HEK293 (cell line): ENCODE data around the gene ZCCHC2.

ENCODE experiments used
- EGR2 ChIP-seq: fragments of 450-650 bp; formaldehyde crosslinking; IDR thresholded peaks from 2 replicates; pipeline ENCODE4 v1.5.1; 2016; ENCODE audit warnings: low read depth, missing biosample characterization, missing genetic modification characterization
- GLI4 ChIP-seq: fragments of 450-650 bp; formaldehyde crosslinking; IDR thresholded peaks from 2 replicates; pipeline ENCODE4 v1.5.1; 2016; ENCODE audit warnings: missing biosample characterization, missing genetic modification characterization
- KLF16 ChIP-seq: fragments of 450-650 bp; formaldehyde crosslinking; IDR thresholded peaks from 2 replicates; pipeline ENCODE4 v1.5.1; 2017; ENCODE audit warnings: missing biosample characterization, missing genetic modification characterization
- KLF9 ChIP-seq: fragments of 450-650 bp; formaldehyde crosslinking; IDR thresholded peaks from 2 replicates; pipeline ENCODE4 v1.5.1; 2016; ENCODE audit warnings: missing biosample characterization, missing genetic modification characterization, low read depth
- PRDM1 ChIP-seq: fragments of 450-650 bp; formaldehyde crosslinking; IDR thresholded peaks from 2 replicates; pipeline ENCODE4; 2016; ENCODE audit warnings: missing biosample characterization, missing genetic modification characterization
- SP3 ChIP-seq: fragments of 450-650 bp; formaldehyde crosslinking; IDR thresholded peaks from 2 replicates; pipeline ENCODE4 v1.5.1; 2016; ENCODE audit warnings: missing biosample characterization, missing genetic modification characterization
- SP7 ChIP-seq: fragments of 450-650 bp; formaldehyde crosslinking; IDR thresholded peaks from 2 replicates; pipeline ENCODE4 v1.5.1; 2016; ENCODE audit warnings: missing biosample characterization, missing genetic modification characterization
- ZBTB1 ChIP-seq: fragments of 450-650 bp; formaldehyde crosslinking; IDR thresholded peaks from 2 replicates; pipeline ENCODE4 v1.5.1; 2016; ENCODE audit warnings: missing biosample characterization, missing genetic modification characterization
- ZBTB11 ChIP-seq: fragments of 450-650 bp; formaldehyde crosslinking; conservative IDR thresholded peaks from 2 replicates; pipeline ENCODE4 v1.5.1; 2016; ENCODE audit warnings: low read depth, missing biosample characterization, missing genetic modification characterization
- ZBTB17 ChIP-seq: fragments of 450-650 bp; formaldehyde crosslinking; IDR thresholded peaks from 2 replicates; pipeline ENCODE4 v1.5.1; 2016; ENCODE audit warnings: missing biosample characterization, missing genetic modification characterization
- ZBTB44 ChIP-seq: fragments of 450-650 bp; IDR thresholded peaks from 2 replicates; pipeline ENCODE4 v1.5.1; 2018; ENCODE audit warnings: missing biosample characterization, mild to moderate bottlenecking, missing genetic modification characterization
- ZEB2 ChIP-seq: fragments of 450-650 bp; formaldehyde crosslinking; IDR thresholded peaks from 2 replicates; pipeline ENCODE4 v1.5.1; 2016; ENCODE audit warnings: missing biosample characterization, missing genetic modification characterization
- ZFHX2 ChIP-seq: fragments of 450-650 bp; formaldehyde crosslinking; conservative IDR thresholded peaks from 2 replicates; pipeline ENCODE4 v1.5.1; 2016; ENCODE audit warnings: missing biosample characterization, missing genetic modification characterization
- ZFP37 ChIP-seq: fragments of 450-650 bp; formaldehyde crosslinking; IDR thresholded peaks from 2 replicates; pipeline ENCODE4 v1.5.1; 2016; ENCODE audit warnings: missing biosample characterization, missing genetic modification characterization
- ZNF148 ChIP-seq: fragments of 450-650 bp; formaldehyde crosslinking; IDR thresholded peaks from 2 replicates; pipeline ENCODE4 v1.5.0; 2017; ENCODE audit warnings: missing biosample characterization, missing genetic modification characterization, borderline replicate concordance
- ZNF202 ChIP-seq: fragments of 450-650 bp; formaldehyde crosslinking; IDR thresholded peaks from 2 replicates; pipeline ENCODE4 v1.5.1; 2016; ENCODE audit warnings: missing biosample characterization, missing genetic modification characterization, borderline replicate concordance
- ZNF274 ChIP-seq, 2 experiments: fragments of 200-500 bp in 1 of 2; fragments of 450-650 bp in 1 of 2; sonication (Bioruptor generic) in 1 of 2; formaldehyde crosslinking in 1 of 2; IDR thresholded peaks; 2 replicates each; pipeline versions ENCODE4 v1.5.1 to v1.6.1; 2014 to 2016; ENCODE audit warnings: borderline replicate concordance in 1 of 2, inconsistent platforms in 1 of 2, low read length in 1 of 2, missing biosample characterization in 1 of 2, missing genetic modification characterization in 1 of 2
- ZNF302 ChIP-seq: fragments of 450-650 bp; formaldehyde crosslinking; IDR thresholded peaks from 2 replicates; pipeline ENCODE4 v1.5.1; 2016; ENCODE audit warnings: missing biosample characterization, missing genetic modification characterization, low read depth
- ZNF335 ChIP-seq: fragments of 450-650 bp; formaldehyde crosslinking; conservative IDR thresholded peaks from 2 replicates; pipeline ENCODE4 v1.5.1; 2016; ENCODE audit warnings: missing biosample characterization, missing genetic modification characterization
- ZNF362 ChIP-seq: fragments of 450-650 bp; formaldehyde crosslinking; IDR thresholded peaks from 2 replicates; pipeline ENCODE4 v1.5.1; 2016; ENCODE audit warnings: missing biosample characterization, missing genetic modification characterization
- ZNF398 ChIP-seq: fragments of 450-650 bp; formaldehyde crosslinking; IDR thresholded peaks from 2 replicates; pipeline ENCODE4 v1.5.1; 2017; ENCODE audit warnings: missing biosample characterization, missing genetic modification characterization
- ZNF433 ChIP-seq: fragments of 450-650 bp; formaldehyde crosslinking; IDR thresholded peaks from 2 replicates; pipeline ENCODE4 v1.5.1; 2016; ENCODE audit warnings: missing biosample characterization, missing genetic modification characterization, low read depth
- ZNF501 ChIP-seq: fragments of 450-650 bp; formaldehyde crosslinking; IDR thresholded peaks from 2 replicates; pipeline ENCODE4 v1.5.1; 2016; ENCODE audit warnings: missing biosample characterization, missing genetic modification characterization
- ZNF624 ChIP-seq: fragments of 450-650 bp; formaldehyde crosslinking; IDR thresholded peaks from 2 replicates; pipeline ENCODE4 v1.5.1; 2017; ENCODE audit warnings: missing biosample characterization, missing genetic modification characterization
- ZNF843 ChIP-seq: fragments of 450-650 bp; formaldehyde crosslinking; IDR thresholded peaks from 2 replicates; pipeline ENCODE4 v1.5.1; 2016; ENCODE audit warnings: missing biosample characterization, missing genetic modification characterization

ZCCHC2 gene

GRCh38 chr18:62526098-62527025, 3.5 kb downstream of the ZCCHC2 start (continued):
- TF ChIP-seq SP3 (tag by site-specific recombination): peak; percentile 70
- peak; percentile 85 for TF ChIP-seq ZBTB44 (tag by site-specific recombination)
- TF ChIP-seq ZNF362 (tag by site-specific recombination): peak; percentile 65; the same call in 1 of the 2 replicates
- no peak for TF ChIP-seq ZNF202 (tag by site-specific recombination)
- 0 out of 2 replicates have a peak, but pooled peaks have one; percentile 29 for TF ChIP-seq ZBTB11 (tag by site-specific recombination)
- peak; percentile 81 for TF ChIP-seq ZFP37 (tag by site-specific recombination)
- TF ChIP-seq ZNF433 (tag by site-specific recombination): no peak
- no peak for TF ChIP-seq ZNF274 (IDR thresholded peaks at IDR 0.05; ENCODE audit: low read length)
- TF ChIP-seq ZNF274 (tag by site-specific recombination; IDR thresholded peaks at IDR 0.05; ENCODE audit: borderline replicate concordance): no peak
- no peak for TF ChIP-seq ZNF148 (tag by site-specific recombination)
- TF ChIP-seq ZNF398 (tag by site-specific recombination): no peak
- peak; percentile 16; the same call in 1 of the 2 replicates for TF ChIP-seq ZBTB17 (tag by site-specific recombination)
- peak; percentile 96 for TF ChIP-seq SP7 (tag by site-specific recombination)
- peak; percentile 67 for TF ChIP-seq ZEB2 (tag by site-specific recombination)
- TF ChIP-seq KLF9 (tag by site-specific recombination): peak; percentile 67
- peak; percentile 90 for TF ChIP-seq ZFHX2
- peak; percentile 49; the same call in 1 of the 2 replicates for TF ChIP-seq ZNF335 (tag by site-specific recombination)
- TF ChIP-seq PRDM1 (tag by site-specific recombination): peak; percentile 90
- no peak for TF ChIP-seq ZNF302 (tag by site-specific recombination)
- TF ChIP-seq ZBTB1 (tag by site-specific recombination): no peak
- no peak for TF ChIP-seq ZNF624 (tag by site-specific recombination)
- peak; percentile 55; the same call in 1 of the 2 replicates for TF ChIP-seq ZNF501
- TF ChIP-seq KLF16 (tag by site-specific recombination): peak; percentile 52; the same call in 1 of the 2 replicates
- TF ChIP-seq ZNF843 (tag by site-specific recombination): peak; percentile 74
- peak; percentile 63 for TF ChIP-seq EGR2
- TF ChIP-seq GLI4 (tag by site-specific recombination): no peak
